NAMALWA (cell line): Measurements from ENCODE around the gene PDE6B.
"Not testable (repeated sequence)": the region's sequence is repeated elsewhere in the genome, so short reads cannot be mapped to it uniquely, and the experiment has no call there.

ENCODE experiments used
- DNase-seq: peaks from one replicate; pipeline ENCODE4 v3.0.0-alpha.2; 2015; ENCODE audit warnings: low spot score

The PDE6B gene

DNA sequence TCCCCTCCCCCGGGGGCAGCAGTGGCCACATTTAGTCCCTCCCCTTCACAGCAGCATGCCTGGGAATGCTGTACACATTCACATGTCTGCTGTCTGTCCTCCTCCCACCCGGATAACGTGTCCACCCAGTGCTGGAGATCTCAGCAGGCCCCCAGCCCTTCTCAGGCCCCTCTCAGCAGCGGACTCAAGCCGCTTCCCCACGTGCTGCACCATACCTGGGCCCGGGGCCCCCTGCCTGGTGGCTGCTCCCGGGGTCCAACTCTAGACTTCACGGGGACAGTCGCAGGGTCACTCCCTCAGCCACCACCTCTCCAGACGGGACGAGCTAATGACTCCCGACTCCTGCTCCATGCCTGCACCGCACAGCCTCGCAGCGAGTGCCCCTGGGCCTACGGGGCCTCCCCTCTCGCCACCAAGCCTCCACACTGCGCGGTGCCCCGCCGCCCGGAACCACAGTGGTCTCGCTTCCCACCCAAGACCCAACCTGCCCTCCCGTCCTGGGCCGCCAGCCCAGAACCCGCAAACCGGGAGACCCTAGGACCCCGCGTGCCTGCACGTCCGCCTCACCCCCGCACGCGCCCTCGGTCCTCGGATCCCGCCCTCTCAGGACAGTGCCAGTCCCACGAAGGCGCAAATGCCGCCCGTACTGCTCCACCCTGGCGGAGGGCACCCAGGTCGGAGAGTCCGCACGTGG is 79.0 kb downstream of the PDE6B start:
- DNase-seq: no peak

DNA sequence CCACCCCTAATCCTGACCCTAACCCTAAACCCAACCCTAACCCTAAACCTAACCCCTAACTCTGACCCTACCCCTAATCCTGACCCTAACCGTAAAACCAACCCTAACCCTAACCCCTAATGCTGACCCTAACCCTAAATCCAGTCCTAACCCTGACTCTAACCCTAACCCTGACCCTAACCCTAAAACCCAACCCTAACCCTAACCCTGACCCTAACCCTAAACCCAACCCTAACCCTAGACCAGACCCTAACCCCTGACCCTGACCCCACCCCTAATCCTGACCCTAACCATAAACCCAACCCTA is 79.6 kb downstream of the PDE6B start:
- DNase-seq: no peak

DNA sequence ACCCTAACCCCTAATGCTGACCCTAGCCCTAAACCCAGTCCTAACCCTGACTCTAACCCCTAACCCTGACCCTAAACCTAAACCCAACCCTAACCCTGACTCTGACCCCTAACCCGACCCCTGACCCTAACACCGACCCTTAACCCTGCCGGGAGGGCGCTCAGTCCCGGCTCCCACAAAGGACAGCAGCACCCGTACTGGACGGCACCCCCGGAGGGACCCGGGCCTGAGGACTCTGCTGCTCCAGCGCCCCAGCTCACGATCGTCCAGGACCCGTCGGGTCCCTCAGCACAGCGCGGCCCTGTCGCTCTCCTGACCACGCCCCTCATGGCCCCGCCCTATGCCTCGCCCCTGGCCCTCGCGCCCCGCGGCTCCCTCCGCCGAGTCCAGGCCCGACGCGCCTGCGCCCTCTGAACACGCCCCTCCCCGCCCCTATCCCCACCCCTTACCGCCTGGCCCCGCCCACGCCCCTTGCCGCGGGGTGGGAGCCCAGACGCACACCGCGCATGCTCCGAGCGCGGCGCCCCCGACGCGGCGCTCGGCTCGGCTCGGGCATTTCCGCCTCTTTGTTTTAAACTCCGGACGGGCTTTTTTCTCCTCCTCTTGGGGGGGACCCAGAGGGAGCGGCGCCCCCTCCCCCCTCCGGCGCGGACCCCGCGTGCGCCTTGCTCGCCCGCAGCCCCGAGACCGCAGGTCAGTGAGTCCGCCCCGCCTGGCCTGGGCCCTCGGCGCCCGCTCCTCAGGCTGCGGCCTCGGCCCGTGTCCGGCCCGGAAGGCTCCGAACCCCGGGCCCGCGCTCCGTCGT is 80.1 kb downstream of the PDE6B start, which contains the start of gene PCGF3:
TSS of gene PCGF3 (plus strand) at position 555 of the 805 bp plus-strand sequence. CDS start 27,849 bp downstream, outside the sequence.
- DNase-seq: peak; percentile 95

DNA sequence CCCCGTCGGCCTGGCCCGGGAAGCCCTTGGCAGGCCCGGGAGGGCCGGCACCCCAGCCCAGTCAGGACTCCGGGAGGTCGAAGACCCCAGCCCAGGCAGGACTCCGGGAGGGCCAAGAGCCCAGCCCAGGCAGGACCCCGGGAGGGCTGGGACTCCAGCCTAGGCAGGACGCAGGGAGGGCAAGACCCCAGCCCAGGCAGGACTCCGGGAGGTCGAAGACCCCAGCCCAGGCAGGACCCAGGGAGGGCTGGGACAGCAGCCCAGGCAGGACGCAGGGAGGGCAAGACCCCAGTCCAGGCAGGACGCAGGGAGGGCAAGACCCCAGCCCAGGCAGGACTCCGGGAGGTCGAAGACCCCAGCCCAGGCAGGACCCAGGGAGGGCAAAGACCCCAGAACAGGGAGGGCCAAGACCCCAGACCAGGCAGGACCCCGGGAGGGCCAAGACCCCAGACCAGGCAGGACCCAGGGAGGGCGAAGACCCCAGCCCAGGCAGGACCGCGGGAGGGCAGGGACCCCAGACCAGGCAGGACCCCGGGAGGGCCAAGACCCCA is 80.8 kb downstream of the PDE6B start:
- not testable (repeated sequence) for DNase-seq

DNA sequence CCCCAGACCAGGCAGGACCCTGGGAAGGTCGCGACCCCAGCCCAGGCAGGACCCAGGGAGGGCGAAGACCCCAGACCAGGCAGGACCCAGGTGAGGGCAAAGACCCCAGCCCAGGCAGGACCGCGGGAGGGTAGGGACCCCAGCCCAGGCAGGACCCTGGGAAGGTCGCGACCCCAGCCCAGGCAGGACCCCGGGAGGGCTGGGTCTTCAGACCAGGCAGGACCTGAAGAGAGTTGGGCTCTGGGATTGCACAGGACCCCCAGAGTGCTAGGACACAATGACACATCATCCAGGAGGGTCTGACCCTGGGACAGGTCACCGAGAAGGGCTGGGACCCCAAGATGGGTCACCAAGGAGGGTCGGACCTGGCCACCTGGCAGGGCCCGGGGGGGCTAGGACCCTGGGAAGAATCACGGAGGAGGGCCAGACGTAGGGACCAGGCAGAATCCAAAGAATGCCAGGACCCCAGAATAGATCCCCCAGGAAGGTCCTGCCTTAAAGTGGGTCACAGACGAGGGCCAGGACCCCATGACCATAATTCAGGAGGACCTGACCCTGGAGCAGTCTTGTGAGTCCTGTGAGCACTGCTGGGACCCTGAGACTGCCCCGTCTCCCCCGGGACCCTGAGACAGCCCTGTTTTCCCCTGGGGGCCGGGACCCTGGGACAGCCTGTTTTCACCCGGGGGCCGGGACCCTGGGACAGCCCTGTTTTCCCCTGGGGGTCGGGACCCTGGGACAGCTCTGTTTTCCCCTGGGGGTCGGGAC is 81.6 kb downstream of the PDE6B start:
- DNase-seq: no peak

DNA sequence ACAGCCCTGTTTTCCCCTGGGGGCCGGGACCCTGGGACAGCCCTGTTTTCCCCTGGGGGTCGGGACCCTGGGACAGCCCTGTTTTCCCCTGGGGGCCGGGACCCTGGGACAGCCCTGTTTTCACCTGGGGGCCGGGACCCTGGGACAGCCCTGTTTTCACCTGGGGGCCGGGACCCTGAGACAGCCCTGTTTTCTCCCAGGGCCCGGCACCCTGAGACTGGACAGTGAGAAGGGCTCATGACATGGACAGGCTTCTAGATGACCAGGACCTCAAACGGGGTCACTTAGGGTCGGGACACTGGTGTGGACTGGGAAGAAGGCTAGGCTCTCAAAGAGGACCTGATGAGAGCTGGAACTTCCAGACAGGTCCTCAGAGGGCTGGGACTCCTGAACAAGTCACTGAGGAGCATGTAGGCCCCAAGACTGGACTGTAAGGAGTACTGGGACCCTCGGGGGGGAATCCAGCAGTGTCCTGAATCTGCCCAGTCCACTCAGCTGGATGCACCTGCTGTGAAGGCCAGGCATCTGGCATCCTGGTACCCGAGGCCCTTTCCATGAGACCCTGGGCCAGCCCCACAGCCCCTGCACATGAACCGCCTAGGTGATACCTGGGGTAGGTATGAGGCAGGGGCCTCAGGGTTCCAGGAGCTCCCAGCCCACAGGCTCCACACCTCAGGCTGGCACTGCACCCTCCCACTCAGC is 82.7 kb downstream of the PDE6B start:
- no peak for DNase-seq

DNA sequence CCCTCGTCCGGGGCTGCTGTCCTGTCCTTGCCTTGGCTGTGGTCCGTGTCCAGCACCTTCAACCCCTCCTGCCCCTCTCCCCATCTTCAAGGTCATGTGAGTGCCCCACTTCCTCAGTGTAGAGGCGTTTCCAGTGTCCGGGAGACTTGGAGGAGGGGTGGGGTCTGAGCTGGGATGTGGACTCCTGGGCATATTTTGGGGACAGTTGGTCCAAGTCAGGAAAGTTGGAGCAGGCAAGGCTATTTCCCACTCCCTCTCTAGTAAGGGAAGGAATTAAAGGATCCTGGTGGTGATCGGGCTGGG is 83.2 kb downstream of the PDE6B start:
- DNase-seq: no peak

DNA sequence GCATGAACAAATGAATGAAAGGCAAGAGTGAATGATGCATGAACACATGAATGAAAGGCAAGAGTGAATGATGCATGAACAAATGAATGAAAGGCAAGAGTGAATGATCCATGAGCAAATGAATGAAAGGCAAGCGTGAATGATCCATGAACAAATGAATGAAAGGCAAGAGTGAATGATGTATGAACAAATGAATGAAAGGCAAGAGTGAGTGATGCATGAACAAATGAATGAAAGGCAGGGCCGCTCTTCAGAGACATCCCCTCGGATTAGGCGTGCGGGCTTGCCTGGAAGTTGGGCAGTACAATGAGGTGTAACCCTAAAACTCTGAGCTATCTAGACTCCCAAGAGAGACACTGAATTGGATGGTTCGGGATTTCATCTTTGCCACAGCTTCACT is 84.0 kb downstream of the PDE6B start:
- no peak for DNase-seq

DNA sequence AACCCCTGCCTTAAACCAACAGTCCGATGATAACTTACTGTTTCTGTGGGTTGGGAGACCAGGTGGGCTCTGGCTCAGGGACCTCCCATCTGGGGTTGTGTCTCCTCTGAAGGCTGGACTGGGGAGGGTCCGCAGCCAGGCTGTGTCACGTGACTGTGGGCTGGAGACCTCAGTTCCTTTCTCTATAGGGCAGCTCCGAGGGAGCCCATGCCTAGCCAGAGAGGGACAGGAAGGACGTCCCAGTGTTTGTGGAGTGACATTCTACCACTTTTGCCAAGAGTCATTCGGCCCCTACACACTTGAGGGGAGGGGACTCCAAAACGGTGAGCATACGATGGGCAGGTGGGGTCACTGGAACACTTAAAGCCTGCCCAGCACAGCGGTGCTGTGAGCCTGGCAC is 84.7 kb downstream of the PDE6B start:
- no peak for DNase-seq

DNA sequence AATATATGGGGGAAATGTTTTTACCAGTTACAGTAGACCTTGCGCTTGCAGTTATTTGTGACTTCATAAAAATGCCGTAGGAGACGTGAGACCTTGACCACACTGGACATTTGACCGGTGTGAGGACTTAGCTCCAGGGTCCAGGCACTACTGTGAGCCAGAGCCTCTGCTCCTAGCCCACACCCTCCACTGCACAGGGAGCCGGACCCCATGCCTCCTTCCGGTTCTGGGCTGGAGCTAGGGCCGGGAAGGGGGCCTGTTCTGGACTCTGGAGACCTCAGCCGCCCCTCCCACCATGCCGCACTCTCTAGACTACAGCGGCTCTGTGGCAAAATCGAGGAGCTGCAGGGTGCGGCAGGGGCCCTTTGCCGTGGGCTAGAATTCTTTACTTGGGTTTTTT is 85.5 kb downstream of the PDE6B start:
- no peak for DNase-seq

DNA sequence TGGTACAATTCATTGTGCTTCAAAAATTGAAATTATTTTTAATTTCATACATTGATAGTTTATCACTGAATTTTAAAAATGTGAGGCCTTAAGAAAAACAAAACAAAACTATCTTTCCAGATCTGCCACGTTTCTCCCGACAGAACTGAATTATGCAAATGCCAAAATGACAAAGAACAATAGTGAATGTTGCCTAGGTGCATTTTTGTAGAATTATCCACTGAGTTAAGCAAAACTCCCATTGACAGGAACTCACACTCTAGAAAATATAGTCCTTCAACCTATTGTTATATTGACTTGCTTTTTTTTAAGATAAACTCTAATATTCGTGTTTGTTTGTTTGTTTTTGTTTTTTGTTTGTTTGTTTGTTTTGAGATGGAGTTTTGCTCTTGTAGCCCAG is 86.7 kb downstream of the PDE6B start:
- no peak for DNase-seq

DNA sequence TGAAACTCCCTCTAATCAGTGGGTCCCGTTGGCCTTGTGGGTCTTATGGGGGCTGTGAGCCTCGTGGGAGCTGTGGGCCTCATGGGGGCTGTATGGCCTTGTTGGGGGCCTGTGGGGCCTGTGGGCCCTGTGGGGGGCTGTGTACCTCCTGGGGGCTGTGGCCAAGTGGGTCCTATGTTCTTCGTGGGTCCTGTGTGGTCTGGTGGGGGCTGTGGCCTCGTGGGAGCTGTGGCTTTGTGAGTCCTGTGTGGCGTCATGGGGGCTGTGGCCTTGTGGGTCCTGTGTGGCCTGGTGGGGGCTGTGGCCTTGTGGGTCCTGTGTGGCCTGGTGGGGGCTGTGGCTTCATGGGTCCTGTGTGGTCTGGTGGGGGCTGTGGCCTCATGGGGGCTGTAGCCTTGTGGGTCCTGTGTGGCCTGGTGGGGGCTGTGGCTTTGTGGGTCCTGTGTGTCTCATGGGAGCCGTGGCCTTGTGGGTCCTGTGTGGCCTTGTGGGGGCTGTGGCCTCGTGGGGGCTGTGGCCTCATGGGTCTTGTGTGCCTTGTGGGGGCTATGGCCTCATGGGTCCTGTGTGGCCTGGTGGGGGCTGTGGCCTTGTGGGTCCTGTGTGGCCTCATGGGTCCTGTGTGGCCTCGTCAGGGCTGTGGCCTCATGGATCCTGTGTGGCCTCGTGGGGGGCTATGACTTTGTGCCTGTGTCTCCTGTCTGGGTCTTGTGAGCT is 87.7 kb downstream of the PDE6B start:
- DNase-seq: no peak

DNA sequence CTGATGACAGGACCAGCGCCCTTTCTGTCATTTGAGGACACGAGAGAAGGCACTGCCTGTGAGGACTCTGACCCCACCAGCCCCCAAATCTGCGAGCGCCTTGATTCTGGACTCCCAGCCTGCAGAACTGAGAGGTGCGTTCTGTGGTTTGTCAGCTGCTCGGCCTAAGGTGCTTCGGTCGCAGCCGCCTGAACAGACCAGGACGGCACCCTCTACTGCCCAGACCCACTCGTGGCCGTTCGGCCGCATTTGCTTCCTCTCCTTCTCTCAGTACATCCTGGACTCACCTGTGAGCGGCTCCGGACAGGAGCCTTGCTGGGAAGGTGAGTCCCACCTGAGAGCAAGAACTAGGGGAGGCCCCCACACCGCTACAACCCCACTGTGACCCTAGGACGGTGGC is 88.7 kb downstream of the PDE6B start:
- DNase-seq: no peak

DNA sequence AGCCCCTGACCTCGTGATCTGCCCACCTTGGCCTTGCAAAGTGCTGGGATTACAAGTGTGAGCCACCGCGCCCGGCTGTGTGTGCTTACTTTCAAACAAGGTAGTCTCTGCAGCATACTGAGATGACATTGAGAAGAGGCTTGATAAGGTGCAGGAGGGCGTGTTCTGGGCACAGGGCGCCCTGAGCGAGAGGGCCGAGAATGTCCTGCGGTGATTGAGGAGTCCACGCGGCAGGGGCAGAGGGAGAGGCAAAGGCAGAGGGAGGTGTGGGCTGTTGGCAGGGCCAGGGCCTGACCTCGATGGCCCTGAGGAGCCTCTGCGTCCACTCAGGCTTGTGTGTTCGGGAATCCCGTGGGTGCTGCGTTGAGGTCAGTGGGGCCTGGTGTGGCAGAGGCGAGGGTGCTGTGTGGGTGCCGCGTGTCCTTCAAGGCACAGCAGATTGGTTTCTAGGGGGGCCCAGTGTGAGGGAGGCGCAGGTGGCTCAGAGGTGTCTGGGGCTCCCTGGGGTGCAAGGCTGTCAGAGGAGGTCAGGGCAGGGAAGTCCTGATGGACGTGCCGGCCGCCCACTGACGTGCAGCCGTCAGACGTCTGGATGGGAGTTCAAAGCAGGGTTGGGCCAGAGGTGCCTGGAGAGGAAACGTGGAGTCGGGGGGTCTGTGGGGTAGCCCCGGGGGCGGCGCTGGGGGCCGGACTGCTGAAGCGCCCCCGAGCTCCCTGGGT is 92.4 kb downstream of the PDE6B start:
- no peak for DNase-seq

DNA sequence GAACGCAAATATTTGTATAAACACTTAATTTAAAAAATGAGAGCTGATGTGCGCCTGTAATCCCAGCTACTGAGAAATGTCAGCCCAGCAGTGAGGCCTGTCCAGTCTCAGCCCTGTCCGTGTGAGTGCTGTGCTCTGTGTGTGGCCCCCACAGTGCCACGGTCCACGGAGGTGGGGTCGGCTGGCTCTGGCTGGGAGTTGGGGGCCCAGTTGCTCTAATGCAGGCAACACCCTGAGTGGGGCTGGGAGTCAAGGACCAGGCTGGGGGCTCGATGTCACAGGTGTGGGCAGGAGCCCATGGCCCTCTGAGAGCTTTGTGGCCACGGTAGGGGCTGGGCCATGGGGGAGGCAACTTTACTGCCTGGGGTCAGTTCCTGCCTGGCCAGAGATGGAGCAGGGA is 93.1 kb downstream of the PDE6B start:
- no peak for DNase-seq
